ENCODE data around the gene LRP6.
"Not testable (repeated sequence)": the region's sequence is repeated elsewhere in the genome, so short reads cannot be mapped to it uniquely, and the experiment has no call there.

Gene LRP6

DNA sequence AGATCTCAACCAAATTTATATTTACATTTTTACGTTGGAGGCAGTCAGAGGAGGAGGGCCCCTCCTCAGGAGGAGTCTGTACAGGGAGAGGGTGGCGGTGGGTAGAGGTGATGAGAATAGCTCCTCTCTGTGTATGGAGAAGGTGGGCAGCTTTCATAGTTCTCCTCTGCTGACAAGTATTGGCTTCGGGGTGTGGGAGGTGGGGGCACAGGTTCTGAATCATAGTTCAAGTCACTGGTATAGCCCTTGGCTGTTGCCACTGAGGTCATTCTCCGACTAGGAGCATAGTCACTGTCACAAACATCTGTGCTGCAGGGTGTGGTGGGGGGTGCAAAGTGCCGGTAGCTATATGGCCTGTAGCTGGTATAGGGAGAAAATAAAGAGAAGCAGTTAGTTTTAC is 145.8 kb downstream of the LRP6 start:
- no peak for DNase-seq (ENCODE audit: low spot score)

GRCh38 chr12:12116677-12117076 is 150.2 kb downstream of the LRP6 start:
- no peak for DNase-seq (ENCODE audit: low spot score)

GRCh38 chr12:12115514-12115913 is 151.3 kb downstream of the LRP6 start:
- no peak for DNase-seq (ENCODE audit: low spot score)

- not testable (repeated sequence) for DNase-seq (ENCODE audit: low spot score)
Measured at GRCh38 chr12:12110923-12111555, 155.8 kb downstream of the LRP6 start.

DNA sequence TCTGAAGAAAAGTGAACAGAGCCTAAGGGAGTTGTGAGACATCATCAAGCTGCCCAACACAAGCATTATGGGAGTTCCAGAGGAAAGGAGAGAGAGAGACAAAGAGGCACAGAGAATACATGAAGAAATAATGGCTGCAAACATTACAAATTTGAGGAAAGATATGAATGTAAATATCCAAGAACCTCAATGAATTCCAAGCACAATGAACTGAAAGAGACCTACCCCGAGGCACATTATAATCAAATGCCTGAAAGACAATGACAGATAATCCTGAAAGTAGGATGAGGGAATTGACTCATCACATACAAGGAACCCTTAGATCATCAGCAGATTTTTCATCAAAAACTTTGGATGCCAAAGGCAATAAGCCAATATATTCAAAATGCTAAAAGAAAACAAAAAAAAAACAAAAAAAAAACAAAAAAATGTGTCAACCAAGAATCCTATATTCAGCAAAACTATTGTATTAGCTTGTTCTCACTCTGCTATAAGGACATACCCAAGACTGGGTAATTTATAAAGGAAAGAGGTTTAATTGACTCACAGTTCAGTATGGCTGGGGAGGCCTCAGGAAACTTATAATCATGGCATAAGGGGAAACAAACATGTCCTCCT is 158.3 kb downstream of the LRP6 start:
- DNase-seq (ENCODE audit: low spot score) = no peak

DNA sequence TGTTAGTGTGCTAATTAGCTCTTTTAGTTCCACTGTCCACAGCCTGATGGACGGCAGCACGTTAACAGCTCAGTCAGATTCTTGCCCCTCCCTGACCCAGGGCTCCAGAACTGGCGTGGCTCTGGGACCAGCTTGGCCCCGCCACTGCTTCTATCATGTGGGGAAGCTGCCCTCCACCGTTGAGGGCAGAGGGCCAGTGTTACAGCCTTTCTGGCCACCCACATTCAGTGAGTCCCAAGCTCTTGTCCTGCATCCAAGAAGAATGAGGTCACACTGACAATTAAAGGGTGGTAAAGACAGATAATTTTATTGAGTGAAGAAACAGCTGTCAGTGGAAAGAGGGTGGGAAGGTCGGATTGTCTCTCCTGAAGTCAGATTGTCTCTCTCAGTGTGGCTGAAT is 159.2 kb downstream of the LRP6 start:
- no peak for DNase-seq (ENCODE audit: low spot score)

DNA sequence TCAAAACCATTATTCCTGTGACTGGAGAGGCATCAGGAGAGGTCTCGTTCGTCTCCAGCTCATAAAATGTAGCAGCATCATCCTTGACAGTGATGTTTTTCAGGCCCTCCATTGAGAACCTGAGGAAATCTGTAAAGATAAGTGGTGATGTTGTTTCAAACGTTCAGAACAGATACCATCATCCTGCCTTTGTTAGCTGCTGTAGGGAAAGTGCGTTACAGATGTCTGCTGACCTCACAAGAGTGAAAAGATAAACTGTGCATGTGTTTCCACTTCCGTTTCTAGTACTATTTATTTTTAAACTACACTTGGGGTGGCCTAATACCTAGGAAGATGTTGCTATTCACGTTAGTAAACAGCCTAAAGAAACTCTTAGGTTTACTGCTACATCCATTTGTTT is 167.7 kb downstream of the LRP6 start:
- DNase-seq (ENCODE audit: low spot score) = no peak

DNA sequence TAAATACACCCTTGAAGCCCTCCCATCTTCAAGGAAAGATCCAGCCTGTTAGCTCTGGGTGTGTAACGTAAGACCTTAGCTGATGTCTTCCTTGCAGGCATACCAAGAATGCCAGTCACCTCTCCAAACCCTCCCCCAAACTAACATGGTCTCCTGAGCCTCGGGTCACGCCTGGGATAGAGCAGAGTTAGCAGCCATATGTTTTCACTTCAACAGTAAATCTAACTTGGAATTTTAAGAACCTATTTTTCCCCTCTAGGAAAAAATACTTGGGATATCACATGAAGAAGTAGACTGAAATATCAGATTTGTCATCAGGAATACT is 168.2 kb downstream of the LRP6 start:
- DNase-seq (ENCODE audit: low spot score) = no peak

DNA sequence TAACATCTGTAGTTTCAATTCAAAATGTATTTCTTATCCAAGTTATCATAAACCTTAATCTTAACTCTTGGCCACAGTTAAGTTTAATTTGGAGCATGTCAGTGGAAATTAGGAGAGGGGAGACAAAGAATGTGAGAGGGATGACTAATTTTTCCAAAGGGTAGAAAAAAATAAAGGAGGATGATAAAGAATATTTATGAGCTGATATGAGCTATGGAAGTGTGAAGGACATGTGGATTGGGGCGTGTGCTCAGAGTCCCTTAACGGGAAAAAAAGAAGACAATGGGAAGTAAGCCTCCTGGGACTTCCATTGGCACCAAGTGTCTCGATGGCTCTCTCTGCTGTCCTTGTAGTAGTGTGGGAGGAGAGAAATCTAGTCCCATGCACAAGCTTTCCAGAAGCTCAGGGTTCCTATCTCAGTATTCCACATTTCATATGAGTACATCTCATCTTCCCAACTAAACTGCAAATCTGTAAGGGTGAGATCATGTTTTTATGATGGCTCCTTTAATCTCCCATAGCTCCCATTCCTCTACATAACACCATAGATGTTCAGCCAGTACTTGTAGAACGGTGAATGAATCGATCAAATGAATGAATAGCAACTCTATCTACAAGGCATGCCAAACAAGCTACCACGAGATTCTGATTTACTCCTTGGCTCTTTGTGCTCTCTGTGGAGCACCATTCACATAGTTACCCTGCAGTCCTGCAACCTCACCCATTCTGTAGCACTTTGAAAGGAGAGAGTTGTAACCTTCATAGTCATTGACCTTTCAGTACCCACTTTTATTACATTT is 168.8 kb downstream of the LRP6 start:
- no peak for DNase-seq (ENCODE audit: low spot score)

DNA sequence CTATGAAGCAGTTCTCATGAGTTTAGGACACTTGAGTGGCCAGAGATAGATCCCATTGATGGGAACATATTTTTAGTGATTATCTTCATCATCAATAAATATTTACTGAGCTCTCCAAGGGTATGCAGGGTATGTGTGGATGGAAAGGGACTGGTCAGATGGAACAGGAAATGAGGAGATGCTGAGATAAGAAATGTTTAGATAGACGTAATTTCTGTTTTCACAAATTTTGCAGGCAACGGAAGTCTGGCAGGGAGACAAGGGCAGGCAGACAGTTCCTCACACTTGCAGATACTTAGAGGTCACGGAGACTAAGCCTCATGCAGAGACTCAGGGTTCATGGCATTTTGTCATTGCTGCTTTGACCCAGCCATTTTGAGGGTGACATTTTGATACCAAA is 171.8 kb downstream of the LRP6 start:
- DNase-seq (ENCODE audit: low spot score) = no peak

DNA sequence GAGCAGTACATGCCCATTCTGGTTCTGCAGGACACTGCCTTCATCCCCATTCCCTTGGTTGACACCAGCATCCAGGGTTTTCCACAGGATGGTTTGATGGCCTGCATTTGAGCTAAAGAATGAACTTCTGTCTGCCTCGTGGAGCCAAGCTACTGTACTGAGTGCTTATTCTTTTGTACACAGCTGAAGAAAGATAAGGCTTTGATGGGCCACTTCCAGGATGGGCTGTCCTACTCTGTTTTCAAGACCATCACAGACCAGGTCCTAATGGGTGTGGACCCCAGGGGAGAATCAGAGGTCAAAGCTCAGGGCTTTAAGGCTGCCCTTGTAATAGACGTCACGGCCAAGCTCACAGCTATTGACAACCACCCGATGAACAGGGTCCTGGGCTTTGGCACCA is 172.4 kb downstream of the LRP6 start:
- no peak for DNase-seq (ENCODE audit: low spot score)

DNA sequence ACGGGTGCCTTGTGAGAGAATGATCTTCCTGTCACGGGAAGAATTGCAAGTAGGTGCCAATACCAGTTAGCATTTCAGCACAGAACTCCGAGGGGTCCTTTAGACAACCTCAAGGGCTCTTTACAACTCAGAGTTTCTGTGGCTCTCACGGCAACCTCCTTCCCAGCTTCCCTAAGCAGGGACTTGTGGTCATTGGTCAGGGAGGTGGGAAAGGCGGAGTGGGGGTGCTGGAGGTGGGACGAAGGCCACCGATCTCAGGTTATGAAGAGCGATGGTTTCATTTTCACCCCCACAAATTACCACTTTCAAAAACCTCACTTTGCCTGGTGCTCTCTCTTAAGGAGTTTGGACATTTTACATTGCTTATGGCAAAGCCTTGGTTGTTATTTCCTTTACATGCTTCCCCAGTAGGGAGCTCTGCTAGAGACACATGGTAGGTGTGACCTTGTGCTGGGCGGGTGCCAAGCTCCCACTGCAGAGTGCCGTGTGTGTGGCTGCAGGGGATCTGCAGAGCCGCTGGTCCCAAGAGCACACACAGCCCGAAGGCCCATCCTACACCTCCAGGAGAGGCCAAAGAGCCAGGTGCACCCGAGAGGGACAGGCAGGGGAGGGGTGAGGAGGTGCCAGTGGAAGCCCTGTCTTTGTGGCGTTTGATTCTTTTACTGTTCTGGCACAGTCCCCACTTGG is 174.7 kb downstream of the LRP6 start:
- no peak for DNase-seq (ENCODE audit: low spot score)

GRCh38 chr12:12091071-12091470 is 175.8 kb downstream of the LRP6 start:
- no peak for DNase-seq (ENCODE audit: low spot score)

DNA sequence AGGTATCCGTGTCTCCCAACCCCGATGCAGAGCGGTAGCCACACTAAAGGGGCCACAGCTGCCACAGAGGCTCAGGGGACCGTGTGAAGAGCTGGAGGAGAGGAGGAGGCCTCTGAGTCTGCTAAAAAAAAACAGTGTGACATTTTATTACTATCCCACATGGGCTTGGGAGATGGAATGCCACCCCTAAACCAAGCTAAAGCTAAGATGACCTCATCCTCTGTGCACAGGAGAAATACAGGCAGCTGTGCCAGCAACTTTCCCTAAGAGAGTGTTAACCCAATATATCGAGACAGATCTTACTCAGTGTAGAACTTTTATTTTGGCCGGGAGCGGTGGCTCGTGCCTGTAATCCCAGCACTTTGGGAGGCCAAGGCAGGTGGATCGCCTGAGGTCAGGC is 178.1 kb downstream of the LRP6 start:
- no peak for DNase-seq (ENCODE audit: low spot score)

GRCh38 chr12:12088147-12088546 is 178.7 kb downstream of the LRP6 start:
- DNase-seq (ENCODE audit: low spot score) = no peak

DNA sequence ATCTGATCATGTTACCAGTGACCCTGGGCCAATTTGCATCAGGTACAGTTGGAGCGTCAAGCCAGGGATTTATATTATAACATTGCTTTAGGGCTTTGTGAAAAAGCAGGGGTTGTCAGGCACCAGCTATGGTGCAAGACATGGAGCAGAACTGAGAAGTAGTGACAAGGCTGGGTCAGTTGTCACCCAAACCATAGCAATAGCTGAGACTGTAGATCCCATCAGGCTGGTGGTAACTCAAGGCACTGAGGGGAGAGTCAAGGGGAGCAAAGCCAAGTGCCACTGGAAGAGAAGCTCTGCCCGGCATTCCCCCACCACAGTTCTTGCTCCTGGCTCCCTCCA is 179.2 kb downstream of the LRP6 start:
- DNase-seq (ENCODE audit: low spot score) = no peak

GRCh38 chr12:12086973-12087692 is 179.7 kb downstream of the LRP6 start:
- DNase-seq (ENCODE audit: low spot score) = no peak

- no peak for DNase-seq (ENCODE audit: low spot score)
Measured at GRCh38 chr12:12086362-12086761, 180.5 kb downstream of the LRP6 start.

DNA sequence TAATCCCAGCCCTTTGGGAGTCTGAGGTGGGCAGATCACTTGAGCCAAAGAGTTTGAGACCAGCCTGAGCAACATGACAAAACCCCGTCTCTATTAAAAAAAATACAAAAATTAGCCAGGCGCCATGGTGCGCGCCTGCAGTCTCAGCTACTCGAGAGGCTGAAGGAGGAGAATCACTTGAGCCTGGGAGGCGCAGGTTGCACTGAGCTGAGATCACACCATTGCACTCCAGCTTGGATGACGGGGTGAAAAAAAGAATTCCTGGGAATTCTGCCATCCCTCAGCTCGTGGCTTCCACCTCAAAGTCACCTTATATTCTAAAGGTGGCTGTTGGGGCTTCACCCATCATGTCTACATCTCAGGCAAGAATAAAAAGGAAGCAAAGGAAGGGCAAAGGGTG is 183.2 kb downstream of the LRP6 start:
- DNase-seq (ENCODE audit: low spot score) = no peak

DNA sequence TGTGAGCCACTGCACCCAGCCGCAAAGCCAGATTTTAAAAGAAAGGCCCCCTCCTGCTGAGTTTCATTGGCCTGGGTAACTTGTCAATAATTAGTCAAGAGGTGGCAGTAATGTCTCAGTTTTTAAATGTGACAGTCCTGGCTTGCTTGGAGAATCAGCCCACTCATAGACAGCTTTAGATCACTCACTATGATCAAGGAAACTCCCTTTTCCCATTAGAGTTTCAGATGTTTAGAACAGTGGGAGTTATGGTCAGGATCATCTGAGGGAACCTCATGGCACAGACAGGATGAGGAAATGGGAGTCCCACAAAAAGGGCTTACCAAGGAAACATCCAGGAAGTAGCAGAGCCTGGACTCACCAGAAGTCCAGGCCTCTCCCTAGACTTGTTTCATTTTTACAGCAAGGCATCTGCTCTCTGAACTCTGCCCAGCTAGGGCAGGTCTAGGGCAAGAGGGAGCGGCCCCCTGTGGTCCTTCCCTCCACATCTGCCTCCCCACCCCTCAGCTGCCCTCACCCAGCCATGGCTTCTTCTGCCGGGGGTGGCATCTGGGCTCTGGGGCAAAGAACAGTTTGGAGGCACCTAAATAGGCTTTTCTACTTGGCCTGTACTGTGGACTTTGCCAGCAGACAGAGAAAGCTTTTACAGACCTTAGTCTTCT is 184.9 kb downstream of the LRP6 start:
- DNase-seq (ENCODE audit: low spot score) = peak; percentile 74

GRCh38 chr12:12079291-12079690 is 187.6 kb downstream of the LRP6 start:
- peak; percentile 11 for DNase-seq (ENCODE audit: low spot score)

All from LoVo (cell line).